Caco-2 (cell line): Measurements from ENCODE around the gene TNFSF9. TPM values are rescaled to one million over a fixed set of nuclear protein-coding genes. Genes with fewer than 3 reads are reported as not detected.
A peak's percentile ranks its signal among the peaks of the same experiment; 100 is the strongest.
"Not testable (repeated sequence)": the region's sequence is repeated elsewhere in the genome, so short reads cannot be mapped to it uniquely, and the experiment has no call there.

ENCODE experiments used
- BruUV-seq: library from RNA; stranded (reverse); fragments of 400-500 nt; replicated peaks from 2 replicates; lab custom pipeline; 2021; lab: Mats Ljungman, UMichigan
- CTCF ChIA-PET: fragments of 300-600 bp; sonication (Branson Sonifier 250); formaldehyde crosslinking; loops from one replicate; lab custom pipeline; 2022; ENCODE audit warnings: antibody characterized with exemption; lab: Charles Lee
- POLR2A ChIA-PET: fragments of 300-600 bp; sonication (Branson Sonifier 250); formaldehyde crosslinking; loops from one replicate; lab custom pipeline; 2022; ENCODE audit warnings: antibody characterized with exemption; lab: Charles Lee
- DNase-seq, 2 experiments: peaks; one replicate each; pipeline versions ENCODE4 v3.0.0 to v3.0.0-alpha.2; 2020 to 2022
- H3K27me3 ChIP-seq: replicated peaks from 2 replicates; pipeline ENCODE4 v1.6.0; 2011; ENCODE audit warnings: low read length; ENCODE audit not compliant: control insufficient read depth, insufficient read depth
- H3K36me3 ChIP-seq: 2 replicates; pipeline ENCODE4 v1.5.1; 2011; ENCODE audit warnings: low read length; ENCODE audit not compliant: control insufficient read depth, insufficient read depth
- H3K4me1 ChIP-seq: fragments of 250-450 bp; sonication (Bioruptor Pico); 2 replicates; pipeline ENCODE4 v1.5.1; 2020; ENCODE audit warnings: mild to moderate bottlenecking
- H3K4me3 ChIP-seq: 2 replicates; pipeline ENCODE4 v1.5.1; 2011; ENCODE audit warnings: low read depth, mild to moderate bottlenecking, control low read depth, low read length
- H3K9me3 ChIP-seq: fragments of 250-450 bp; sonication (Bioruptor Pico); 2 replicates; pipeline ENCODE4 v1.5.1; 2020; ENCODE audit warnings: mild to moderate bottlenecking, moderate library complexity
- H3K27ac Mint-ChIP-seq: one replicate; pipeline ENCODE4 v1.8.0; 2022; ENCODE audit warnings: mixed read lengths; ENCODE audit not compliant: unreplicated experiment
- H3K27me3 Mint-ChIP-seq: one replicate; pipeline ENCODE4 v1.8.0; 2022; ENCODE audit warnings: mixed read lengths; ENCODE audit not compliant: insufficient read depth, unreplicated experiment
- H3K36me3 Mint-ChIP-seq: one replicate; pipeline ENCODE4 v1.8.0; 2022; ENCODE audit warnings: mild to moderate bottlenecking, mixed read lengths; ENCODE audit not compliant: insufficient read depth, unreplicated experiment
- H3K4me1 Mint-ChIP-seq: one replicate; pipeline ENCODE4 v1.8.0; 2022; ENCODE audit warnings: low read depth, mixed read lengths; ENCODE audit not compliant: unreplicated experiment
- H3K4me3 Mint-ChIP-seq: one replicate; pipeline ENCODE4 v1.8.0; 2022; ENCODE audit warnings: mild to moderate bottlenecking, moderate library complexity, mixed read lengths; ENCODE audit not compliant: unreplicated experiment
- H3K9me3 Mint-ChIP-seq: one replicate; pipeline ENCODE4 v1.8.0; 2022; ENCODE audit warnings: mixed read lengths; ENCODE audit not compliant: unreplicated experiment
- CTCF ChIP-seq, 2 experiments: fragments of 200-600 bp in 1 of 2; IDR thresholded peaks; 1 replicate in 1 of 2; 2 replicates in 1 of 2; pipeline versions ENCODE4 v1.5.1 to v1.8.0; 2011 to 2022; ENCODE audit warnings: antibody characterized with exemption in 1 of 2, control low read depth in 1 of 2, inconsistent platforms in 1 of 2, low read depth in 1 of 2, low read length in 1 of 2, mild to moderate bottlenecking in 1 of 2, moderate library complexity in 1 of 2; ENCODE audit not compliant: insufficient read depth in 1 of 2, severe bottlenecking in 1 of 2, unreplicated experiment in 1 of 2
- intact Hi-C: fragments of 100-400 bp; cut with micrococcal nuclease; formaldehyde crosslinking; loops from one replicate; pipeline ENCODE4 v1.10.0; 2022; ENCODE audit not compliant: unreplicated experiment
- total RNA-seq: library from RNA; stranded (reverse); gene quantifications from 2 replicates; pipeline ENCODE4 v1.2.3, GENCODE V29; 2022

TNFSF9 gene
- total RNA-seq, 1 experiment from 2014 or later = 0.77 TPM

DNA sequence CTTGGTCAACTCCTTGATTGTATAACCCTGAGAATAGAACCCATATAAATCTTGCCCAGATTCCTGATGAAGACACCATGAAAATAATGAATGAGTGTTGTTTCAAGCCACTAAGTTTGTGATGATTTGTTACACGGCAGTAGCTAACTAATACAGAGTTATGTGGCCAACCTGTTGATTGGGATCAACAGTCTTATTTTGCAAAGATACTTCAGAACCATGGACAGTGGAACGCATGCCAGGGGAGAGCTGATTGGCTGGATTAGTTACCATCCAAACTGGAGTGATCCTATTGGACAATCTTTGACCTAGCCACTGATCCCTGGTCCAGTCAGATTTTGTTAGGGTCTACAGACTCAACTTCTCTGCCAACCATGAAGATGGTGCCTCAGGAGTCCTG, 33.6 kb downstream of the TNFSF9 start:
- CTCF ChIA-PET = no interaction called here
- TF ChIP-seq CTCF (IDR thresholded peaks at IDR 0.05; ENCODE audit: insufficient read depth in 1 of 2, low read depth in 1 of 2, low read length in 1 of 2, severe bottlenecking in 1 of 2, unreplicated experiment in 1 of 2) = no peak
- Mint-ChIP-seq H3K27ac (no peak overlapping the region), H3K4me3 (no peak overlapping the region), H3K4me1 (peaks cover 5% of the 10 kb centered on the region), H3K27me3 (no peaks in the 10 kb centered on the region), H3K36me3 (no peaks in the 10 kb centered on the region), H3K9me3 (peaks cover 14% of the 10 kb centered on the region)
- Histone ChIP-seq H3K4me1 (0 out of 2 replicates have a peak, but pooled peaks cover 4% of the 10 kb centered on the region), H3K9me3 (peaks cover 16% of the 10 kb centered on the region), H3K27me3 (no peaks in the 10 kb centered on the region), H3K36me3 (no peaks in the 10 kb centered on the region), H3K4me3 (no peak overlapping the region)
- no TSS peak for BruUV-seq
- intact Hi-C loops = no loop called here
- no peak for DNase-seq
- POLR2A ChIA-PET = no interaction called here

DNA sequence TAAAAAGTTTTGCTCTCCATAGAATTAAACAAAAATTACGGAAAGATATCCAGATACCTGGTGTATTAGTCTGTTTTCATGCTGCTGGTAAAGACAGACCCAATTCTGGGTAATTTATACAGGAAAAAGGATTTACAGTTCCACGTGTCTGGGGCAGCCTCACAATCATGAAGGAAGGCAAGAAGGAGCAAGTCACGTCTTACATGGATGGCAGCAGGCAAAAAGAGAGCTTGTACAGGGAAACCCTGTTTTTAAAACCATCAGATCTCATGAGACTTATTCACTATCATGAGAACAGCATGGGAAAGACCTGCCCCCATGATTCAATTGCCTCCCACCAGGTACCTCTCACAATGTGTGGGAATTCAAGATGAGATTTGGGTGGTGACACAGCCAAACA, 35.9 kb downstream of the TNFSF9 start:
- H3K4me3 Mint-ChIP-seq = not testable (repeated sequence)
- H3K9me3 Mint-ChIP-seq = peaks cover 30% of the 10 kb centered on the region

GRCh38 chr19:6568010-6568526, 37.2 kb downstream of the TNFSF9 start:
- H3K27me3 ChIP-seq = no peaks in the 10 kb centered on the region
- intact Hi-C loops = no loop called here
- 0 out of 2 replicates have a peak, but pooled peaks cover 4% of the 10 kb centered on the region for H3K4me1 ChIP-seq
- Mint-ChIP-seq H3K4me1 (peaks cover 5% of the 10 kb centered on the region), H3K27me3 (no peaks in the 10 kb centered on the region), H3K36me3 (no peaks in the 10 kb centered on the region), H3K27ac (peak overlapping the region; percentile 39), H3K9me3 (peaks cover 30% of the 10 kb centered on the region), H3K4me3 (no peak overlapping the region)
- H3K36me3 ChIP-seq = no peaks in the 10 kb centered on the region
- TF ChIP-seq CTCF (IDR thresholded peaks at IDR 0.05; ENCODE audit: insufficient read depth in 1 of 2, low read depth in 1 of 2, low read length in 1 of 2, severe bottlenecking in 1 of 2, unreplicated experiment in 1 of 2) = no peak
- H3K9me3 ChIP-seq = peaks cover 23% of the 10 kb centered on the region
- BruUV-seq = no TSS peak
- CTCF ChIA-PET = no interaction called here
- no peak overlapping the region for H3K4me3 ChIP-seq
- POLR2A ChIA-PET = no interaction called here
- peak in 1 of 2 experiments; percentile 53 for DNase-seq

More for the DNA sequence above, 35.9 kb downstream of the TNFSF9 start:
- H3K36me3 ChIP-seq, H3K27me3 Mint-ChIP-seq, BruUV-seq, CTCF ChIA-PET, H3K36me3 Mint-ChIP-seq, H3K4me1 Mint-ChIP-seq, H3K4me3 ChIP-seq, H3K4me1 ChIP-seq, H3K27me3 ChIP-seq, intact Hi-C loops, POLR2A ChIA-PET, DNase-seq, H3K27ac Mint-ChIP-seq: not testable (repeated sequence)
- peaks cover 23% of the 10 kb centered on the region for H3K9me3 ChIP-seq
